HG03521 (cell line): Measurements from ENCODE around the gene EIF2D.
"Not testable (repeated sequence)": the region's sequence is repeated elsewhere in the genome, so short reads cannot be mapped to it uniquely, and the experiment has no call there.

Source experiments
- ATAC-seq: cut with Tn5 transposase; IDR thresholded peaks from one replicate; pipeline ENCODE4 v1.9.1; 2021; ENCODE audit warnings: mild to moderate bottlenecking, moderate library complexity; ENCODE audit not compliant: unreplicated experiment

EIF2D gene

GRCh38 chr1:206612129-206612876, at the start of gene EIF2D:
Gene EIF2D, minus strand, starts transcription at chr1:206612465. Its CDS starts 123 bp downstream, at chr1:206612342.
- ATAC-seq = peak; percentile 97

GRCh38 chr1:206661161-206661820, 49.0 kb upstream of the EIF2D start:
- no peak for ATAC-seq

GRCh38 chr1:206660136-206660535, 47.9 kb upstream of the EIF2D start:
- no peak for ATAC-seq

GRCh38 chr1:206658981-206659273, 46.7 kb upstream of the EIF2D start:
- no peak for ATAC-seq

GRCh38 chr1:206658264-206658980, 46.2 kb upstream of the EIF2D start:
- peak; percentile 51 for ATAC-seq

GRCh38 chr1:206657751-206658150, 45.5 kb upstream of the EIF2D start:
- ATAC-seq = no peak

GRCh38 chr1:206656936-206657335, 44.7 kb upstream of the EIF2D start:
- no peak for ATAC-seq

- no peak for ATAC-seq
These were observed 43.2 kb upstream of the EIF2D start for GRCh38 chr1:206655471-206655882.

- no peak for ATAC-seq
These were observed 42.6 kb upstream of the EIF2D start for GRCh38 chr1:206654828-206655227.

- ATAC-seq = no peak
These were observed 41.6 kb upstream of the EIF2D start for GRCh38 chr1:206653715-206654459.

- ATAC-seq = no peak
These were observed 40.0 kb upstream of the EIF2D start for GRCh38 chr1:206651958-206652890.

- no peak for ATAC-seq
These were observed 38.7 kb upstream of the EIF2D start for GRCh38 chr1:206651014-206651413.

- no peak for ATAC-seq
These were observed 37.1 kb upstream of the EIF2D start for GRCh38 chr1:206649261-206649921.

GRCh38 chr1:206647224-206647623, 35.0 kb upstream of the EIF2D start:
- ATAC-seq = no peak

GRCh38 chr1:206646504-206646903, 34.2 kb upstream of the EIF2D start:
- no peak for ATAC-seq

GRCh38 chr1:206643118-206643698, 30.9 kb upstream of the EIF2D start:
- ATAC-seq = no peak

GRCh38 chr1:206642074-206642473, 29.8 kb upstream of the EIF2D start:
- ATAC-seq = not testable (repeated sequence)

GRCh38 chr1:206637605-206638004, 25.3 kb upstream of the EIF2D start:
- ATAC-seq = no peak

GRCh38 chr1:206636671-206637070, 24.4 kb upstream of the EIF2D start:
- ATAC-seq = no peak
